Left forelimb (tissue), 1 donor: ENCODE measurements around the gene IRF1.
A peak's percentile ranks its signal among the peaks of the same experiment; 100 is the strongest.
"Not testable (repeated sequence)": the region's sequence is repeated elsewhere in the genome, so short reads cannot be mapped to it uniquely, and the experiment has no call there.

Source experiments
- DNase-seq: peaks from one replicate; pipeline ENCODE4 v3.0.0-alpha.2; 2018; ENCODE audit warnings: low spot score

IRF1 gene, protein sequence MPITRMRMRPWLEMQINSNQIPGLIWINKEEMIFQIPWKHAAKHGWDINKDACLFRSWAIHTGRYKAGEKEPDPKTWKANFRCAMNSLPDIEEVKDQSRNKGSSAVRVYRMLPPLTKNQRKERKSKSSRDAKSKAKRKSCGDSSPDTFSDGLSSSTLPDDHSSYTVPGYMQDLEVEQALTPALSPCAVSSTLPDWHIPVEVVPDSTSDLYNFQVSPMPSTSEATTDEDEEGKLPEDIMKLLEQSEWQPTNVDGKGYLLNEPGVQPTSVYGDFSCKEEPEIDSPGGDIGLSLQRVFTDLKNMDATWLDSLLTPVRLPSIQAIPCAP

DNA sequence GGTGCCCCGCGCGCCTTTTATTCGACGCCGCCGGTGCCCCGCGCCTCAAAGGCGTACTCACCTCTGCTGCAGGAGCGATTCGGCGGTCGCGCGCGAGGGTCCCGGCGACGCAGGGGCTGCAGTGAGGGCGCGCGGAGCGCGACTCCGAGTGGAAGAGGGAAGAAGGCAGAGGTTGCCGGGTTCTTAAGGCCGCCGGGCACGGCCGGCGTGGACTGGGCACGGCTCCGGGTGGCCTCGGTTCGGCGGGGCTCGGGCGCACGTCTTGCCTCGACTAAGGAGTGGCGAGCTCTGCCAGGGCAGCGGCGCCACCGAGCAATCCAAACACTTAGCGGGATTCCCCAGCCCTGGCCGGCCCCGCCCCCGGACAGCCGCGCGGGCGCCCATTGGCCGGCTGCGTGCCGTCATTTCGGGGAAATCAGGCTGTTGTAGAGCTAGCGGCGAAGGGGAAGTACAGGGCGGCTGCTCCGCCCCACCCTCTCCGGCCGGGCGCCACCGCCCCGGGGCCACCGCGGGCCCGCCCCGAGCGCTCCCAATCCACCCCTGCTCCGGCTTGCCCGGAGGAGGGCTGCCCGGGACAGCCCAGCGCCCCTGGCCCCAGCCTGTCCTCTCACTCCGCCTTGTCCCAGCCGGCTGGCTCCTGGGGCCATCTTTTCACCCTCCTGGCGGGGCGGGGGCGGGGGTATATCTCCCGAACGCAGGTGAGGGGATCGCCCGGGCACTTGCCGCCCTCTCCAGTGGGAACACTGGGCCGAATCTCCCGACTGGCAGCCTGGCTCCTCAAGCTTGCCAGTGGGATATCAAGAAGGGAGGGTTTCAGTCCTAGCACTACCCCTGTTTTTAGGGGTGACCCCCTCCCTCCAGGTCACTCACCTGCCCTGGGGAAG, at the start of gene IRF1:
Gene IRF1 (minus strand): TSS at position 290 of the 884 bp plus-strand sequence. CDS start 1,295 bp downstream, outside the sequence.
- DNase-seq: peak; percentile 99

- DNase-seq: no peak
Measured at GRCh38 chr5:132540149-132540548, 49.6 kb upstream of the IRF1 start.

DNA sequence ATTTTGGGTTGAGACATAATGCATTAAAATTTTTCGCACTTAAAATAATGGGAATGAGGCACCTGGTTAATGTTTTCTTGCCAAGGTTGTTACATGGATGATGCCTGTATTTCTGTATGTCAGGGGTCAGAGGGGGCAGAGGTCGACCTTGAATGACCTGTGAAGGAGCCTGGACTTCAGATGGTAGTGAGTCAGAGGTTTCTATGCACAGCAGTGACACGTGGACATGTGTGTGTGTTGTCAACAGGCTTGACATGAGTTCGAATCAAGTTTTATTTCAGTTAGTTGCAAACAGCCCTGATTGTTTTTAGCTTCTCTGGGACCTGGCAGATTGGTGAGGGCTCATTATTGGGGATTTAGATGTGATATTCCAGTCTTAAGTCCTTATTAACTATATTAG, 49.1 kb upstream of the IRF1 start:
- no peak for DNase-seq

- no peak for DNase-seq
Measured at GRCh38 chr5:132530946-132531345, 40.4 kb upstream of the IRF1 start.

- no peak for DNase-seq
Measured at GRCh38 chr5:132528866-132529634, 38.5 kb upstream of the IRF1 start.

DNA sequence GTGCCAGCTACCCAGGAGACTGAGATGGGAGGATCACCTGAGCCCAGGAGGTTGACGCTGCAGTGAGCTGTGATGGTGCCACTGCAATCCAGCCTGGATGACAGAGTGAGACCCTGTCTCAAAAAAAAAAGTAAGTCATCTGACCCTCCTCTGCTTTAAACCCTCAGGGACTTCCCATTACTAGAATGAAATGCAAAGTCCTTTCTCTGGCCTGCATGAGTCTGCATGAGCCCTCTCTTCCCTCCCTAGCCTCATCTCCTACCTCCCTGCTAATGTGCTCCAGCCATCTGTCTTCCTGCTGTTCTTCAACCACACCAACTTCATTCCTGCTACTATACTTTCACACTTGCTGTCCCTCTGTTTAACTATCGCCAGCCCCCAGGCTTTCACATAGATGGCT, 37.4 kb upstream of the IRF1 start:
- no peak for DNase-seq

DNA sequence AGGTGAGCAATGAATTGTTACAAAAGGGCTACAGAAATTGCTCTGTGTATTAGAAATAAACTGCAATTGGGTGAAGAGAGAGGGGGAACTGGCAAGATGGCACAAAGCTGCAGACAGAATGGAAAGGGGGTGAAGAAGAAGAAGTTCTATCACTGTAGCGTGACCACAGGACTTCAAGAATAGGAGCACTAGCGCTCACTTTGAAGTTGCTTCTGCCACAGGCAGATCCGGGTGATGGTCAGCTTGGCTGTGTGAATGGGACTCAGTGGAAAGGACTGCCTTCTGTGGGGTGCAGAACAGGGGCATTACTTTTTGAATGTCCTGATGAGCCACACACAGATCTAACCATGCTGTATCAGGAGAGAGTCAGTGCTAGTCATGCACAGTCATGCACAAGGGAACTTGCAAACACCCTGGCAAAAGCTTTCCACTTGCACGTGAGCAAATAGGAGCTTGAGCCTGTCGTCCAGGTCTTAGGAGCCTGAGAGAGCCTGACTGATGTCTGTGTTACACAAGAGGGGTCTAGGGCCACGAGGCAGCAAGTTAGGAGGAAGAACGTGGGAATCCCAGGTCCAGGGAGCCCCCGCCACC, 36.5 kb upstream of the IRF1 start:
- DNase-seq: no peak

DNA sequence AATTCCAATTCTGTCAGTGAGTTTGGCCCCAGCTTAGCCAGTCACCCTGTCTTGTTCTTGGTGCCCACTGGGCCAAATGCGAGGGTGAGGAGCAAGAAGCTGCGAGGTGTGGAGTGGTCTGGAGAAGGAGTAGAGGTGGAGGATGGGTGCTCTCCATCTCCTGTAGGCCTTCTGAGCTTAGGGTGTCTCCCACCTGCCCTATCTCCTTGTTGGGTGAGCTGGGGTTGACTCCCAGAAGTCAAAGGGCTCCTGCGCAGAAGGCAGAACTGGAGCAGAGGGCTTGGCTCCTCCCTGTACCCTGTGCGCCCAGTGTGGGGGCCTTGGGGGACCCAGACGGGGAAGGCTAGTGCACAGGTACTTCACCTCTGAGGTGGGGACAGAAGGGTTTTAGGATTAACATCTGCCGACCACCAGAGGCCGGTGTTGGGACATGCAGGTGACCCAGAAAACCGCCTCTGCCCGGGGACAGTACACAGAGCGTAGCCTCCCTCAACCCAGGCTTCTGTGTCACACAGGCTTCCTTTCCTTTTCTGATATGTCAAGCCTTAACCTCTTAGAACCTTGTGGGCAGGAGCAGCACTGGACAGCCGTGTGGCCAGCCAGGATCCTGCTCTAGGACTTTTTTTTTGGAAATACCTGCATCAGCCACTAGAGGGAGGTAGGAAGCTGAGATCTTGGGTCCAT, 35.9 kb upstream of the IRF1 start:
- no peak for DNase-seq

DNA sequence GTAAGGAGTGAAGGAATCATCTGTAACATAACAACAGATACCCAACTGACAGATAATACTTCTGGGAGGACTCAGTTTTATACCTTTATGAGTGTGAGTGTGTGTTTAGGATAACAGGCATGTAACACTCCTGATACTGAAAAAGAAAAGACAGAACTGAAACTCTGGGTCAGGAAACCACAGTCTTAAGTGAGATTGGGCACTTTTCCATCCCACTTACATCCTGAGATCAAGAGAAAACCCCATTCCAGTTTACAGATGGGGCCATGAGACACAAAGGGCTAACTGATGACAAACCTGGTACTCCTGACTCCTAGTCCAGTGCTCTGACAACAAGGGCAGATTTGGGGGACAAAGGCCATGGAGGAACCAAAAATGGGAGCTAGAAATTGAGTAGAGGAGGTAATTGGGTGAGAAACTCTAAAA, 34.7 kb upstream of the IRF1 start:
- no peak for DNase-seq

- not testable (repeated sequence) for DNase-seq
Measured at GRCh38 chr5:132524877-132525276, 34.3 kb upstream of the IRF1 start.

DNA sequence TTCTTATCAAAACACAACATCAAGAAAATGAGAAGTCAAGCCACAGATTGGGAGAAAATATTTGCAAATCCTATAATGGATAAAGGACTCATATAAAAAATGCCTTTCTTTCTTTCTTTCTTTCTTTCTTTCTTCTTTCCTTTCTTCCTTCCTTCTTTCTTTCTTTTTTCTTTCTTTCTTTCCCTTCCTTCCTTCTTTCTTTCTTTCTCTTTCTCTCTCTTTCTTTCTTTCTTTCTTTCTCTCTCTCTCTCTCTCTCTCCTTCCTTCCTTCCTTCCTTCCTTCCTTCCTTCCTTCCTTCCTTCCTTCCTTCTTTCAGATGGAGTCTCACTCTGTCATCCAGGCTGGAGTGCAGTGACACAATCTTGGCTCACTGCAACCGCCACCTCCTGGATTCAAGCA, 31.5 kb upstream of the IRF1 start:
- not testable (repeated sequence) for DNase-seq

DNA sequence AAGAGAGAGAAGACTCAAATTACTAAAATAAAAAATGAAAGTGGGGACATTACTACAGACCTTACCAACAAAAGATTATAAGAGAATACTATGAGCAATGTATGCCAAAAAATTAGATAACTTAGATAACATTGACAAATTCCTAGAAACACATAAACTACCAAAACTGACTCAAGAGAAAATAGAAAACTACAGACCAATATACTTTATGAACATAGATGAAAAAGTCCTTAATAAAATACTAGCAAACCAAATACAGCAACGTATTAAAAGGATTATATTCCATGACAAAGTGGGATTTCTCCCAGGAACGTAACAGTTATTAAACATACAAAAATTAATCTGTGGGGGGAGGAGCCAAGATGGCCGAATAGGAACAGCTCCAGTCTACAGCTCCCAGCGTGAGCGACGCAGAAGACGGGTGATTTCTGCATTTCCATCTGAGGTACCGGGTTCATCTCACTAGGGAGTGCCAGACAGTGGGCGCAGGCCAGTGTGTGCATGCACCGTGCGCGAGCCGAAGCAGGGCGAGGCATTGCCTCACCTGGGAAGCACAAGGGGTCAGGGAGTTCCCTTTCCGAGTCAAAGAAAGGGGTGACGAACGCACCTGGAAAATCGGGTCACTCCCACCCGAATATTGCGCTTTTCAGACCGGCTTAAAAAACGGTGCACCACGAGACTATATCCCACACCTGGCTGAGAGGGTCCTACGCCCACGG, 23.2 kb upstream of the IRF1 start:
- not testable (repeated sequence) for DNase-seq

DNA sequence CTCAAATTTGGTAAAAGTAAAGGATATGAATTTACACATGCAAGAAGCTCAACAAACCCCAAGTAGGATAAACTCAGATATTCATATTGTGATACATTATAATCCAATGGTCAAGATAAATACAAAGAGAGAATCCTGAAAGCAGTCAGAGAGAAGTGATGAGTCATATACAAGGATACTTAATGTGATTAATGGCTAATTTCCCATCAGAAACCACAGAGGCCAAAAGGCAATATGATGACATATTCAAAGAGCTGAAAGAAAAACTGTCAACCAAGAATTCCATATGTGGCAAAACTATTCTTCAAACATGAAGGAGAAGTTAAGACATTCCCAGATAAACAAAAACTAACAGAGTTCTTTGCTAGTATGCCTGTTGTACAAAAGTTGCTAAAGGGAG, 19.5 kb upstream of the IRF1 start:
- DNase-seq: no peak

- DNase-seq: no peak
Measured at GRCh38 chr5:132506094-132506692, 15.6 kb upstream of the IRF1 start.

GRCh38 chr5:132505641-132506040, 15.1 kb upstream of the IRF1 start:
- no peak for DNase-seq

- no peak for DNase-seq
Measured at GRCh38 chr5:132504746-132505145, 14.2 kb upstream of the IRF1 start.

DNA sequence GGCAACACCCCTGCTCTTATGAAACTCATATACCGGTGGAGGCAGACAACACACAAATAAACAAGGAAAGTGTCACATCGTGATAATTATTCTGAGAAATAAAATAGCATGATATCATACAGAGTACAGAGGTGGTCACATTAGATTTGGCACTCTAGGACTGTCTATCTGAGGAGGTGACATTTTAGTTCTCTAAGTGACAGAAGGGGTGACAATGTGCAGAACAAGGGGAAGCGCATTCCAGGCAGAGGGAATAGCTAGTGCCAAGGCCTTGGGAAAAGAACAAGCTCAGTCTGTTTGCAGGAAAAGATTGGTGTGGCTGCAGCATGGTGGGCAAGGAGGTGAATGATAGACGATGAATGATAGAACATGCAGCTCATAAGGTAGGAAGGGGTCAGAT, 12.7 kb upstream of the IRF1 start:
- DNase-seq: no peak

GRCh38 chr5:132501961-132502931, 11.7 kb upstream of the IRF1 start:
- no peak for DNase-seq

GRCh38 chr5:132501629-132501956, 11.0 kb upstream of the IRF1 start:
- DNase-seq: no peak
